Fibroblast of skin of scalp (primary cell): Measurements from ENCODE around the gene XG.

ENCODE experiments used
- DNase-seq: peaks from one replicate; pipeline ENCODE4 v3.0.0-alpha.2; 2013

Gene XG

DNA sequence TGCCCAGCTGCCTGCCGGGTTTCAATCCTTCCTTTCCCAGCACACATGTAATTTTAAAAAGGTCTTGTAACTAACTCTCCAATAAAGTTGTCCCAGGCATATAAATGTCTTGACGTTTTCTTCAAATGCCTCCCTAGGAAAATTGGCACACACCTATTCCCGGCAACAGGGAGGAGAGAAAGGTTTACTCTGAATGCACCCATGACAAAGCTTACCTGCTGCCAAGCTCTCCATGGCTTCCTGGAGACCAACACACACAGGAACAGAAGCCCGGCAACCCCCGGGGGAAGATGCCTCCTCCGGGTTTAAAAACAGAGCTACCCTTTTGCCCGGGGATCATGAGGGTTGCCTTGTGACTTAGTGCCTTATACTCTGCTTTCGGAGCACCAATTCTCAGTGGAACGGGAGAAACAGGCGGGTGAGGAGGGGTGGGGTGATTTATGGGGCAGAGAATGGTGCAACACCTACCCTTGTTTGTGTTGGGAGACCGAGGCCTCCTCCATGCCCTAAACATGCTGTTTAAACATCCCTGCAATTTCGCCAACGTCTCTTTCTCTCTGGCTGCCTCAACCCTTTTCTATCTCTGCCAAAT is 72.1 kb downstream of the XG start:
- DNase-seq = no peak

DNA sequence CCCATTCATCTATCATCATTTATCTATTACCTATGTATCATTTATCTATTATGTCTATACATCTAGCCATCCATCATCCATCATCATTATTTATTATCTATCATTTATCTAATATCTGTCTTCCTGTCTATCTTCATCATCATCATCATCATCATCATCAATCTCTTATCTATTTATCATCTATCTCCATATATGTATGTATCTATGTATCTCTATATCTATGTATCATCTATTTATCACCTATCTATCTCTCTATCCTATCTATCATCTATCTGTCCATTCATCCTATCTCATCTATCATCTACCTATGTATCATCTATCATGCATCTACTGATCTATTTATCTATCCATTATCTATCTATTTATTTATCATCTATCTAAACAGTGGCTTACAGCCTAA is 73.0 kb downstream of the XG start:
- DNase-seq = no peak

DNA sequence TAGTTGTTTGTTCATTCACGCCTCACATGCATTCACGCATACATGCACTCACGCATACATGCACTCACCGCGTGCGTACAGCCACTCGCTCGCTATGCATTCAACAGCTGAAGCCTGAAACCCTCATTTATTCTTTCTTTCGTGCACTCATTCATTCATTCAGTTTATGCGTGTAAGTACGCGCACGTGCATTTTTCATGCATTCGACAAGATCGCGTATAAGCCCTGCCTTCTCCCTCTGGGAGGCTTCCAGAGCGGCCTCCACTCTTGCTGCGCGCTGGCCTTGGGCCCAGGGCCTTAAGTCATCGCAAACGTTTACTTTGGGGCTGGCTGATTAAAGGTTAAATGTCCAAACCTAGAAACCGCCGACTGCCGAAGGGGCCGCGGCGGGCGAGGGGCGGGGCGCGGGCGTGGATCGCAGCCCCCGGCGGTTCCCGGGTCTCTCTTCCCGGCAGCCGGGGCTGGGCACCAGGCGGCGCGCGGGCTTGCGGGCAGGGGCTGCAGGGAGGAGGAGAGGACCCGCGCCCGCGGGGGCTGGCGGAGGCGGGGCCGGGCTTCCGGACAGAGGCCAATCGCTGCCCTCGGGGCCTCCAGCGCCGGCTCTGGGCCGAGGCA is 76.6 kb downstream of the XG start, which contains the start of gene GYG2:
Gene GYG2 (plus strand): TSS at position 587 of the 615 bp plus-strand sequence. CDS start 1,259 bp downstream, outside the sequence.
- DNase-seq = peak; percentile 28

- DNase-seq = no peak
Observed at GRCh38 chrX:2828959-2829411, 77.1 kb downstream of the XG start.

DNA sequence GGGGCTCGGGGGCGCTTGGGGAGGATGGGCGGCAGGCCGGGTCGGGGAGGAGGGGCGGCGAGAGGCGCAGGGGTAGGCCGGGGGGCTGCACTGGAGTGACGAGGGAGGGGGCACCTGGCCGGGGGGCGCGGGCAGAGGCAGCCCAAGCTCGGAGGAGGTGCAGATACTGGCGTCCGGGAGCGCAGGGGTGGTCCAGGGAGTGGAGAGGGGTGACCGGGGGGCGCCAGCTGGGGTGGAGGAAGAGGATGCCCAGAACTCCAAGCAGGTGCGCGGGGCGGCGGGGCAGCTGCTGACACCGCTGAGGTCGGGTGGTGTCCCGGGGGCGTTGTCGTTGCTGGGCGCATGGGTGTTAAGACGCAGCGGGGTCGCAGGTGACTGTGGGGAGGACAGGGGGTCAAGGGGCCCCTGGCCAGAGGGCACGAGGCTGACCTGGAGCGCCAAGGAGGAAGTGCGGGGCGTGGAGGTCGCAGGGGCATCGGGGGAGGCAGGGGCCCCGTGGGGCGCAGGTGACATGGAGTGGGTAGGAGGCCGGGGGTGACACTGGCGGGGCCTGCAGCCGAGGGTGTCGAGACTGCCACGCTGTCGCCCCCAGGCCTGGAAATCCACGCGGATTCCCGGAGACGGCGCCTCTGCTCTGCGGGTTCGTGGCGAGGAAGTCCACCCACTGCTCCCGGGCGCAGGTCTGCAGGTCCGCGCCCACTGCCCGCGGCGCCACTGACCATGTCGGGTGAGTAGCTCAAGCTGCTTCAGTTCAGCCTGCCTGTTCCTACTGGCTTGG is 77.8 kb downstream of the XG start:
- DNase-seq = no peak

- DNase-seq = no peak
Observed at GRCh38 chrX:2831471-2832228, 79.8 kb downstream of the XG start.

- DNase-seq = no peak
Observed at GRCh38 chrX:2837961-2838360, 86.1 kb downstream of the XG start.

GRCh38 chrX:2840961-2841360 is 89.1 kb downstream of the XG start:
- DNase-seq = no peak

DNA sequence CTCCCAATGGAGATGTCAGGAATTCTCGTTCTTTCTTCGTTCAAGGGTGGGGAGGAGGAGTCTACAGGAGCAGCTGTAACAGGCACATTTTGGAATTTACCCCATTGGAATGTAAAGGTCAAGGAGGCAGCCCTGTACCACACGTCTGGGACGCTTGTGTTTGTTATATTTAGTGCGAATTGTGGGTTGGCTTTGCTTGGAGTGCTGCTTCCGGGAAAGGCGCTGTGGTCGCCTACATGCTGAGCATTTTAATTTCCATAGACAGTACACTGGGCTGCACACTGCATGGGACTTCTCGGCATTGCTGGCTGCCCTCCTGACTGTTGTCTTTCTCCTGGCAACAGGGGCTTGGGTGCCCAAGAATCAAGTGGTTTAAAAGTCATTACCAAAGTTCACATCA is 89.7 kb downstream of the XG start:
- peak; percentile 36 for DNase-seq

DNA sequence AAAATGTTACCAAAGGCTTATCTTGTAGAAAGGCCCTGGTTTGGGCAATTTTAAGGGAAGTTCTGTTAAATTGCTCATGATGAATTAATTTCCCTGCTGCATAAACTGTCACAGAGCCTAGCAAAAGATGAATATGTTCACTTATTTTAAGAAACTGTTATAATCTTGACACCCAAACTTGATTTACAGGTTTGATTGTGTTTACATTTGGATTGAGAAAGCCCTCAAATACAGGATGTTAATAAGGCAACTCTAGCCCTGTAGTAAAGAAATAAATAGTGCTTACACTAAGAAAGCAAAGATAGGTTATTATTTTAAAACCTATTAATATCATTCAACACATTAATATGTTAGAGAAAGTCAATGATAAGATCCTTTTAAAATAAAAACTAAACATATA is 95.2 kb downstream of the XG start:
- DNase-seq = no peak

DNA sequence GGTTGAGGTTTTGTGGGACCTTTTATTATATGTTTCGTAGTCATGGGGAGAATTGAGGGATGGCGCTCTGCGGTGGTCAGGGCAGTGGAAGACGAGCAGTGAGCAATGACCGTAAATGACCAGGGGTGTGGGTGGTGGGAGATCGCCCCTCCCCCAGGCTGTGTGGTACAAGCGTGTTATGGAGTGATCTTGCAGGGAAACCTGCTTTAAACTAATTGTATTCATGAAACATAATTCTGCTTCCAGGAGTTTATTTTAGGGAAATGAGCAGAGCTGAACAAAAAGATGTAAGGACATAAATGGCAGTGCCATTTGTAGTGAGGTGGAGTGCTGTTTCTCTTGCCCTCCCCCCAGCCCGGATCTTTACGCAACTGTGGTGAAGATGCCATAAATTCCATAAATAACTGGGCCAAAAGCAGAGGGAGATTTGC is 97.0 kb downstream of the XG start:
- DNase-seq = peak; percentile 79

GRCh38 chrX:2854918-2855317 is 103.1 kb downstream of the XG start:
- no peak for DNase-seq

- DNase-seq = no peak
Observed at GRCh38 chrX:2855761-2856160, 103.9 kb downstream of the XG start.

DNA sequence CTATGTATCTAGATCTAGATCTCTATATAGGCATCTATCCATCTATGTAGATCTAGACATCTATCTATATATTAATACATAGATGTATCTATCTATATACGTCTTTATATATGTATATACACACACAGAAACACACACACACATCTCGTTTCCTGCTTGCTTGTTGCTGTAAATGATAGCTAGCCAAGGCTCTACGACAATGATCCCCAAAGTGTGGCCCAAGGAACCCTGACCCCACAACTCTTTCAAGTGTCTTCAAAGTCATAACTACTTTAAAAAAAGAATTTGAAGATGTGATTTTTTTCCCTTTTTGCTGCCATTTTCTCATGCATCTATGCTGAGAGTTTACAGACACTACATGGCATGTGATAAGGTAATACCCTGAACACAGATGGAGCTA is 105.7 kb downstream of the XG start:
- no peak for DNase-seq

GRCh38 chrX:2859197-2859797 is 107.5 kb downstream of the XG start:
- DNase-seq = no peak

DNA sequence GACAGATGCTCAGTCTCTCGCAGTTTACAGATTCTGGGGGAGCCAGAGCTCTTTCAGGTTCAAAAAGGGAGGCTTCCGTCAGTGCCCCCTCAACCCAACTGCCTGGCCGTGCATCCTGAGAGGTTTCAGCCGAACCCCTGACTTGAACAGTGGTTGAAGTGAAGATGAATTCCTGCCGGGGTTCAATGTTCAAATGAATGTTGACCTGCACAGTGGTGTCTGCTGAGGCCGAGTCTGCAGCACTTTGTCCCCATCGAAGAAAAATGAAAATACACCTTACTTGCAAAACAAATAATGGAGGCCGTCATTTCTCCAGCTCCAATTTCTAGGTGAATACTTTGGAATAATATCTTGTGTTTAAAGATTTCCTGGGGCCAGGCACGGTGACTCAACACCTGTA is 110.6 kb downstream of the XG start:
- no peak for DNase-seq

- peak; percentile 57 for DNase-seq
Observed at GRCh38 chrX:2863646-2864045, 111.8 kb downstream of the XG start.
